K562 (cell line): Measurements from ENCODE around the gene NFATC3.

Experiments used
- BRF1 ChIP-seq: IDR thresholded peaks from 3 replicates; pipeline ENCODE4 v1.6.1; 2011; ENCODE audit warnings: borderline replicate concordance, mild to moderate bottlenecking; ENCODE audit not compliant: insufficient read length; ENCODE audit errors: extremely low read depth
- FIP1L1 ChIP-seq: fragments of 200-400 bp; formaldehyde crosslinking; IDR thresholded peaks from 2 replicates; pipeline ENCODE4 v1.6.1; 2018; ENCODE audit warnings: mild to moderate bottlenecking, low read depth, low read length; ENCODE audit not compliant: poor library complexity, severe bottlenecking
- GTF2A2 ChIP-seq: IDR thresholded peaks from 2 replicates; pipeline ENCODE4 v1.6.1; 2016; ENCODE audit warnings: mild to moderate bottlenecking, missing genetic modification characterization, missing compliant biosample characterization
- LARP7 ChIP-seq: fragments of 450-650 bp; IDR thresholded peaks from 2 replicates; pipeline ENCODE4 v1.6.1; 2016
- LEF1 ChIP-seq: fragments of 450-650 bp; IDR thresholded peaks from 2 replicates; pipeline ENCODE4 v1.6.1; 2016; ENCODE audit warnings: mild to moderate bottlenecking
- MBD2 ChIP-seq: sonication (generic); IDR thresholded peaks from 2 replicates; pipeline ENCODE4 v1.6.1; 2016; ENCODE audit warnings: low read depth, borderline replicate concordance
- RBM22 ChIP-seq: fragments of 200-400 bp; formaldehyde crosslinking; IDR thresholded peaks from 2 replicates; pipeline ENCODE4 v1.6.1; 2018; ENCODE audit warnings: low read length, low read depth; ENCODE audit not compliant: poor library complexity, severe bottlenecking
- REST ChIP-seq, 2 experiments: fragments of 450-650 bp; formaldehyde crosslinking in 1 of 2; IDR thresholded peaks; 2 replicates each; pipeline versions ENCODE4 v1.4.0 to v1.6.1; 2014 to 2020; ENCODE audit warnings: mild to moderate bottlenecking in 2 of 2, borderline replicate concordance in 1 of 2, low read depth in 1 of 2
- SMARCA5 ChIP-seq: fragments of 450-650 bp; IDR thresholded peaks from 2 replicates; pipeline ENCODE4 v1.6.1; 2016
- USF2 ChIP-seq: sonication (generic); formaldehyde crosslinking; IDR thresholded peaks from 2 replicates; pipeline ENCODE4 v1.5.0; 2020; ENCODE audit warnings: missing genetic modification reagents
- ZZZ3 ChIP-seq: fragments of 450-650 bp; IDR thresholded peaks from 2 replicates; pipeline ENCODE4 v1.6.1; 2016; ENCODE audit warnings: antibody characterized with exemption, mild to moderate bottlenecking, moderate library complexity

GRCh38 chr16:68272507-68273209, 187.5 kb downstream of the NFATC3 start:
- TF ChIP-seq SMARCA5 (no peak), BRF1 (no peak), GTF2A2 (no peak), REST (IDR thresholded peaks at IDR 0.05; ENCODE audit: borderline replicate concordance) (no peak), REST (CRISPR knock-in tag; IDR thresholded peaks at IDR 0.05; ENCODE audit: low read depth) (no peak), LEF1 (no peak), MBD2 (no peak), RBM22 (no peak), FIP1L1 (no peak), USF2 (no peak), LARP7 (no peak), ZZZ3 (no peak)
